Suprapubic skin (tissue), 3 donors: ENCODE results near the gene TBCEL.

Experiments used
- POLR2AphosphoS5 ChIP-seq, 3 donors: sonication (generic); formaldehyde crosslinking; IDR thresholded peaks; one replicate each; pipeline ENCODE4 v1.6.1; 2017; ENCODE audit warnings: antibody characterized with exemption in 3 of 3
- TF ChIP-seq, protein P1 (sequence below), 2 donors: fragments of 200-600 bp in 1 of 2; fragments of 450-650 bp in 1 of 2; sonication (generic) in 1 of 2; IDR thresholded peaks; one replicate each; pipeline ENCODE4 v1.5.1; 2016 to 2019; ENCODE audit warnings: antibody characterized with exemption in 2 of 2, mild to moderate bottlenecking in 1 of 2, moderate library complexity in 1 of 2

DNA sequence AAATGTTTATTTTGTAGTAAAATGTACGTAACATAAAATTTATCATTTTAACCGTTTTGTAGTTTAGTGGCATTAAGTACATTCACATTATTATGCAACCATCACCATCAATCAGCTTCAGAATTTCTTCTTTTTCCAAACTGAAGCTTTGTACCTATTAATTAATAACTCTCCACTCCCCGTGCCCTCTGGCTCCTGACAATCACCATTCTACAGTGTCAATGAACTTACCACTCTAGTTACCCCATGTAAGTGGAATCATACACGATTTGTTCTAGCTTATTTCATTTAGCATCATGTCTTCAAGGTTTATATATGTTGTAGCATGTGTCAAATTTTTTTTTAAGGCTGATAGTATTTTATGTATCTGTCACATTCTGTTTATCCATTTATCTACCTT, 9.7 kb downstream of the TBCEL start:
- TF ChIP-seq, protein P1, sequence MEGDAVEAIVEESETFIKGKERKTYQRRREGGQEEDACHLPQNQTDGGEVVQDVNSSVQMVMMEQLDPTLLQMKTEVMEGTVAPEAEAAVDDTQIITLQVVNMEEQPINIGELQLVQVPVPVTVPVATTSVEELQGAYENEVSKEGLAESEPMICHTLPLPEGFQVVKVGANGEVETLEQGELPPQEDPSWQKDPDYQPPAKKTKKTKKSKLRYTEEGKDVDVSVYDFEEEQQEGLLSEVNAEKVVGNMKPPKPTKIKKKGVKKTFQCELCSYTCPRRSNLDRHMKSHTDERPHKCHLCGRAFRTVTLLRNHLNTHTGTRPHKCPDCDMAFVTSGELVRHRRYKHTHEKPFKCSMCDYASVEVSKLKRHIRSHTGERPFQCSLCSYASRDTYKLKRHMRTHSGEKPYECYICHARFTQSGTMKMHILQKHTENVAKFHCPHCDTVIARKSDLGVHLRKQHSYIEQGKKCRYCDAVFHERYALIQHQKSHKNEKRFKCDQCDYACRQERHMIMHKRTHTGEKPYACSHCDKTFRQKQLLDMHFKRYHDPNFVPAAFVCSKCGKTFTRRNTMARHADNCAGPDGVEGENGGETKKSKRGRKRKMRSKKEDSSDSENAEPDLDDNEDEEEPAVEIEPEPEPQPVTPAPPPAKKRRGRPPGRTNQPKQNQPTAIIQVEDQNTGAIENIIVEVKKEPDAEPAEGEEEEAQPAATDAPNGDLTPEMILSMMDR (IDR thresholded peaks at IDR 0.05) = no peak
- no peak for TF ChIP-seq POLR2AphosphoS5 (IDR thresholded peaks at IDR 0.05)
